Stimulated activated memory B cell treated with anti-CD40 and anti-IgM and Interleukin-4, amounts not matched to agents 10 μg/mL and 1 μg/mL and 100 μg/mL, for 72 hours (primary cell): ENCODE measurements around the gene KRCC1.
"Not testable (repeated sequence)": the region's sequence is repeated elsewhere in the genome, so short reads cannot be mapped to it uniquely, and the experiment has no call there.

ENCODE experiments used
- ATAC-seq: fragments of 150-1000 bp; cut with Tn5 transposase; 2 replicates; pipeline ENCODE4 v1.10.0; 2021
- H3K27ac Mint-ChIP-seq: one replicate; pipeline ENCODE4 v1.8.0; 2022; ENCODE audit warnings: mild to moderate bottlenecking, mixed read lengths
- H3K27me3 Mint-ChIP-seq: one replicate; pipeline ENCODE4 v1.8.0; 2022; ENCODE audit warnings: mixed read lengths
- H3K36me3 Mint-ChIP-seq: one replicate; pipeline ENCODE4 v1.8.0; 2022; ENCODE audit warnings: mixed read lengths
- H3K4me1 Mint-ChIP-seq: one replicate; pipeline ENCODE4 v1.8.0; 2022; ENCODE audit warnings: mixed read lengths
- H3K4me3 Mint-ChIP-seq: one replicate; pipeline ENCODE4 v1.8.0; 2022; ENCODE audit warnings: mild to moderate bottlenecking, moderate library complexity, mixed read lengths
- H3K9me3 Mint-ChIP-seq: one replicate; pipeline ENCODE4 v1.8.0; 2022; ENCODE audit warnings: mixed read lengths

KRCC1 gene

DNA sequence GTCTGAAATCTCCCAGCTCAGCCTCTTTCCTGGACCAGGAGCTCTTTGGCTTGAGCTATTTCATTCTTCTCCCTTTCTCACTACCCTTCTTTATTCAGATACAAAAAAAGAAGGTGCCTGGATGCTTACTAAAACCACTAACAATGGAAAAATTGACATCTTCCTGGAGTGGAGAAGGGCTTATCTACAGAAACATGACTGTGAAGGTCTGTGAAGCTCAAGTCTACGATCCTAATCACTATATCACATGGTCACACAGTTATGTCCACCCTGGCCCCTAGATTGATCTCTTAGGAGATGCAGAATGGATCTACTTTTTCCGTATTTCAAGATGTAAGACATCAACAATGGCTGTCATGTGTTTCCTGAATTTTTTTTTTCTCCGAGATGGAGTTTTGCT, 5.7 kb upstream of the KRCC1 start:
- Mint-ChIP-seq H3K27me3 (no peaks in the 10 kb centered on the region), H3K27ac (no peak overlapping the region), H3K4me3 (no peak overlapping the region), H3K9me3 (no peaks in the 10 kb centered on the region), H3K36me3 (no peaks in the 10 kb centered on the region), H3K4me1 (peaks cover 4% of the 10 kb centered on the region)
- no peak for ATAC-seq

DNA sequence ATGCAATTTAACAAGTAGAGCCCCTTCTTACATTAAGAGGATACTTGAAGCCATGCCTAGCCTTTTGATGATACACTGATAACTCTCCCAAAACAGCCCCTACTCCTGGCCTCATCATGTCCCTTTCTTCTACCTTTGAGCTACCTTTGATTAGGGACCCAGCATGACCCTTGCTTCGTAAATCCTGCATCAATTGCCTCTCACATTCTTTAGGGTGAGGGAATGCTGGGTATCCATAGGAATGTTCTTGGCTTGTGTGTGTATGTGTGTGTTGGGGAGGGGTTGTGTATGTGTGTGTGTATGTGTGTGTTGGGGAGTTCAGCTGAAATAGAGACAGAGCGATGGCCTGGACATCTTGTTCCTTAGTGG, 5.3 kb upstream of the KRCC1 start:
- H3K27ac Mint-ChIP-seq: no peak overlapping the region
- peaks cover 8% of the 10 kb centered on the region for H3K4me1 Mint-ChIP-seq
- no peaks in the 10 kb centered on the region for H3K9me3 Mint-ChIP-seq
- no peaks in the 10 kb centered on the region for H3K27me3 Mint-ChIP-seq
- ATAC-seq: no peak
- no peaks in the 10 kb centered on the region for H3K36me3 Mint-ChIP-seq
- no peak overlapping the region for H3K4me3 Mint-ChIP-seq

DNA sequence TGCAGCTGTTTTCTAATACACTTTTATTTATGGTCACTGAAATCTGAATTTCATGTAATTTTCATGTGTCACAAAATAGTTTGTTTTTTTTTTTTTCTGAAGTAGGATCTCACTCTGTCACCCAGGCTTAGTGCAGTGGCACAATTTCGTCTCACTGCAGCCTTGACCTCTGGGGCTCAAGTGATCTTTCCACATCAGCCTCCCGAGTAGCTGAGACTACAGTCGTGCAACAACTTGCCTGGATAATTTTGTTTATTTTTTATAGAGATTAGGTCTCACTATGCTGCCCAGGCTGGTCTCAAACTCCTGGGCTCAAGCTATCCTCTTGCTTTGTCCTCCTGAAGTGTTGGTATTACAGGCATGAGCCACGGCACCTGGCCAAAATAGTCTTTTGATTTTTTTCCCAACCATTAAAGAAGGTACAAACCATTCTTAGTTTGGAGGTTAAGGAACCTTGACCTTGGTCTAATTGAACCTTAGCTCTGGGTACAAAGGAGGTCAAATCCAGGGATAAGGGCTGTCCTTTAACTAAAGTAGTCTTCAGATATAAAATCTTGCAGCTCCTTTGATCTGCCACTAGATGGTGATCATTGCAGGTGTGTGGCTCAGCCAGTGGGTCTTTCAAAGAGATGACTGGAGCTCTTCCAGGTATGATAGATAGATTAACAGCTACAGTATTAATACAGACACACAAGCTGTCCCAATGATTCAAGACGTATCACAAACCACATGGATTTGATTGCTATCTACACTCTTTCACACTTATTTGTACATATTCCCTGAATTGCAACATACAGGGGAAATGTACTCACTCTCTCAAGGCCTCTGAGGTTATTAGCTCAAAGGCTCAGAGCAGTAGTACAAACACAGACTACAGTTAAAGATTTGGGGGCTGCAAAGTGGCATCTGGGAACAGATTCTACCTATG, 4.7 kb upstream of the KRCC1 start:
- no peak for ATAC-seq
- Mint-ChIP-seq H3K27ac (no peak overlapping the region), H3K9me3 (no peaks in the 10 kb centered on the region), H3K36me3 (peaks cover 2% of the 10 kb centered on the region), H3K27me3 (no peaks in the 10 kb centered on the region), H3K4me1 (peaks cover 13% of the 10 kb centered on the region), H3K4me3 (no peak overlapping the region)

DNA sequence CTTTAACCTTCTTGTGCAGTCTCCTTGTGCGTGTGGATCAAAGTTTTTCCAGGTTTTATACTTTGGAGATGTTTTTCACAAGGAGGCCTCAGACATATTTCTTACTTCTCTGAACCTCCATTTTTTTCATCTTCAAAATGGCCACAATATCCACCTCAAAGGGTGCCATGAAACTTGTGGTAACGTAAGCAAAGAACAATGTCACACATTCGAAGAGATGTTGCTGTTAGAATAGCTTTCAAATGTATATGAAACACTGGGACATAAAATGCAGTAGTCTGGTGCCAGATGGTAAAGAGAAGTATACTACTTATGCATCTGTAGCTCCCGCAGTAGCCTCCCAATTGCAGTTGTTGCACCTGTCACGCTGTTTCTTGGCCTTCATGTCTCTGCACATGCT, 2.6 kb upstream of the KRCC1 start:
- Mint-ChIP-seq H3K36me3 (peaks cover 11% of the 10 kb centered on the region), H3K9me3 (no peaks in the 10 kb centered on the region), H3K27me3 (no peaks in the 10 kb centered on the region), H3K27ac (no peak overlapping the region), H3K4me3 (no peak overlapping the region), H3K4me1 (peaks cover 33% of the 10 kb centered on the region)
- no peak for ATAC-seq

DNA sequence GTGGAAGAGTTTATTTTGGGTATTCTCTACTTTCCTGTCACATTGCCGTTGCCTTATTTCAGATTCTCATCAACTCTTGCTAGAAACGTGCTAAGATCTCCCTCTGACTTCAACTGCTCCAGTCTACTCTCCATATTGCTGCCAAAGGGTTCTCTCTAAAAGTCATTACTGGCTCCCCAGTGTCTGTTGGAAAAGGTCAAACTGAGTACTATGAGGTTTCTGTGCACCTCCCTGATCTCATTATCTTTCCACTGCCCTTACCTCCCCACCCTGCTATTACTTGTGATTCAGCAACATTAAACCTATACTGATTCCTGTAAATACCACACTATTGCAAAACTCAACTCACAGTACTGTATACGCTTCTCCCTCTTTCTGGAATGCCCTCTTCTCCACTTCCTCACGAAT, 1.9 kb upstream of the KRCC1 start:
- no peak for ATAC-seq
- Mint-ChIP-seq H3K27ac (no peak overlapping the region), H3K27me3 (no peaks in the 10 kb centered on the region), H3K4me3 (no peak overlapping the region), H3K4me1 (peaks cover 38% of the 10 kb centered on the region), H3K9me3 (no peaks in the 10 kb centered on the region), H3K36me3 (peaks cover 11% of the 10 kb centered on the region)

DNA sequence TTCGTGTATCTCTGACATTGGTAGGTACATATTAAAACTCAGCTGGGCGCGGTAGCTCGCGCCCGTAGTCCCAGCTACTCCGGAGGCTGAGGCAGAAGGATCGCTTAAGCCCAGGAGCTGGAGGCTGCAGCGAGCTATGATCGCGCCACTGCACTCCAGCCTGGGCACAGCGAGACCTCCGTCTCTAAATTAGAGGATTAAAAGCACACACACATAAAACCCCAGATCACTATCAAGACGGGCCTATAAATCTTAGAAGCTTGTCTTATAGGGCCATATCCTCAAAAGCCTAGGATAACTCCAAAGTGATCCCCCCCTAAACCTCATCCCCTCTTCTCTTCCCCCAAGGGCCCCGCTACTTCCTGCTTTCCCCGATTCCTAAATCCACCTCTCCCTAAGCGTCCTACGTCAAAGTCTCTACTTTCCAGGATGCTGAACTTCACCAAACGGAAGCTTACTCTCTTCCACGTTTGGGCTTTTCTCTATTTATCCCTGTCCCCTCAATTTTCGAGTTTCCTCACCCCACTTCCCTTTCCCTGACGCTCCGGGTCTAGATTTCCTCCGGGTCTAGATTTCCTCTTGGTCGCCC, 707 bp downstream of the KRCC1 start:
- Mint-ChIP-seq H3K27me3 (no peaks in the 10 kb centered on the region), H3K9me3 (no peaks in the 10 kb centered on the region), H3K4me1 (peaks cover 47% of the 10 kb centered on the region), H3K27ac (peak overlapping the region; percentile 96), H3K36me3 (peaks cover 18% of the 10 kb centered on the region), H3K4me3 (peak overlapping the region; percentile 96)
- ATAC-seq: no peak

DNA sequence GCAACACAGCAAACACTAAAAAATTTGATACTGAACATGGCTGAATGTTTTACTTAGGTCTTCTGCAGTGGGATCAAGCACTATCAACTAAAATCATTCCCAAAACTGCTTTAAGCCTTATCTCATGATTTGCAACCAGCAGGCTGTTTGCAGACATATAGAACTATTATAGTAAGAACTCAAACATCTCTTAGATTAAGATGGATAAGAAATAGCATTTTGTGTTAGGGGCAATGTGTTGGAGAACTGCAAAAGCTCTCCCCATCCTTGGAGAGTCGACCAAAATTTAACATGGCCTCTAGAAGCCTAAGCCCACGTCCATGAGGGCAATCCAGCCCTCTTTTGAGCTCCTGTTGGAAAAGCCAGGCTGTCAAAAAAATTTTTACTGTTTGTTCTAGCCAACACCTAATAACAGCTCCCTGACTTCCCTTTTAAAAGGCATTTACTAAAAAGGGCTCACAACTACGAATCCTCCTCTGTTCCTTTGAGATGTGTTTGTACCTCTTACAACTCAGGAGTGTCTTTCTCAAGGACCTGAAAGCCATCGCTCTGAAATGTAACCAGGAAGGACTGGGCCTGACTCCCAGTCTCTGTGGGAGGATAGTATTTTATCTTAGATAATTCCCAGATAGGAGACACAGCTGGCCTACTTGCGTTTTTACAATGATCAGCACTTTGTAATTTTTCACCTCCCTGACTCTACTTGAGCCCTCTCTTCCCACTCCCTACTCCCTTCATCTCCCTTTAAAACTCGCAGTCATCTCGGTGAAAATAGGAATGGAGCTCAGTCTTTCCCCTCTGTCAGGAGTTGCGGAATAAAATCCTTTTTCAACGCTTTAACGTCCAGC, 1.4 kb downstream of the KRCC1 start:
- Mint-ChIP-seq H3K4me1 (peaks cover 54% of the 10 kb centered on the region), H3K36me3 (peaks cover 18% of the 10 kb centered on the region), H3K9me3 (no peaks in the 10 kb centered on the region), H3K27ac (peak overlapping the region; percentile 96), H3K27me3 (no peaks in the 10 kb centered on the region), H3K4me3 (peak overlapping the region; percentile 96)
- no peak for ATAC-seq

DNA sequence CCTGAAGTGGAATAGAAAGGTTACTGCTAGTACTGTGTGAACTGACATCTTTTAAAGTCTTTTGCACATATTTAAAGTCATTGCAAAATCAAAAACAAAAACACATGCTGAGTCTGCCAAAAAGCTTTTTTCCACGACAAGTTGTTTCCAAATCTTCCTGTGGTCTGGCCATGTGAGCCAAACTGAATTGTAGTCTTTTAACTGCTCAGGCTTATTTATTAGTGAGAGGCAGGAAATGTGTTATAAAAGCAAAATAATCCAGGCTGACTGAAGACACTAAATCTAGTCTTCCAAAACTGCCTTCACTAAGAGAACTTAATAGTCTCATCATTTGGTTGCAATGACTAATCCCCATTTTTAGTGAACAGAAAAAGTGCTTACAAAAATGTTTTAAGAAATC, 2.3 kb downstream of the KRCC1 start:
- H3K4me3 Mint-ChIP-seq: peak overlapping the region; percentile 96
- H3K4me1 Mint-ChIP-seq: peaks cover 54% of the 10 kb centered on the region
- no peak for ATAC-seq
- H3K27ac Mint-ChIP-seq: peak overlapping the region; percentile 96
- peaks cover 18% of the 10 kb centered on the region for H3K36me3 Mint-ChIP-seq
- H3K9me3 Mint-ChIP-seq: no peaks in the 10 kb centered on the region
- no peaks in the 10 kb centered on the region for H3K27me3 Mint-ChIP-seq

DNA sequence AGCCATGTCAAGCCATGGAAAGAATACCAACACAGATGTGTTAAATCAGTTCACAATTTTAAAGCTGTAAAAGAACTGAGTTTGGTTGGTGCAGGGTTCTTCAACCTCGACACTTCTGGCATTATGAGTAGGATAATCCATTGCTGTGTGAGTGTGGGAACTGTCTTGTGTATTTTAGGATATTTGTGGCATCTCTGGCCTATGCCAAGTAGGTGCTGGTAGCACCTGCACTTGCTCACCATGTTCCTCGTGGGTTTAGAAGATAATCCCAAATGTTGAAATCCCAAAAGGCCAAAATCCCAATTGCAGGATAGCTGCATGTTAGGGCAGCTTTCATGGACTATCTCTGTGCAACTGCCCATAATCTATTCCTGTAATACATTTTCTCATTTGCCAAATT, 3.8 kb downstream of the KRCC1 start:
- Mint-ChIP-seq H3K27ac (no peak overlapping the region), H3K4me3 (no peak overlapping the region), H3K36me3 (peaks cover 18% of the 10 kb centered on the region)

DNA sequence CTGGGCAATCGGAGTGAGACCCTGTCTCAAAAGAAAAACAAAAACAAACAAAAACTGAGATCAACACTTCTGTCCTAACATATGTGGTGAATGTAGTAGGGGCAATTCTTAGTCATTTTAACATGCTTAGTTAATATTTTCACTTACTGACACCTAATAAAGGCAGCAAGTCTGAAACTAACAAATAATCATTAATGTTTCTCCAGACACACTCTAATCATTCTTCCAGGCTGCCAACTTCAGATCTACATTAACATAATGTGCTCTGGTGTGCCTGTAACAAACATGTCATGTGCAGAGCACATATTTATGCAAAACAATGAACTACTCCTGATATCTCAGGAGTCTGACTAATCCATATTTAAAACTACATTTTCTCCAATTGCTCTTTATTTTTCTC, 6.0 kb downstream of the KRCC1 start:
- Mint-ChIP-seq H3K36me3 (peaks cover 16% of the 10 kb centered on the region), H3K4me3 (no peak overlapping the region), H3K4me1 (peaks cover 48% of the 10 kb centered on the region), H3K27me3 (no peaks in the 10 kb centered on the region), H3K9me3 (no peaks in the 10 kb centered on the region), H3K27ac (no peak overlapping the region)
- ATAC-seq: no peak

More for the DNA sequence above, 3.8 kb downstream of the KRCC1 start:
- Mint-ChIP-seq H3K27me3 (no peaks in the 10 kb centered on the region), H3K4me1 (peaks cover 54% of the 10 kb centered on the region), H3K9me3 (no peaks in the 10 kb centered on the region)
- ATAC-seq: no peak

DNA sequence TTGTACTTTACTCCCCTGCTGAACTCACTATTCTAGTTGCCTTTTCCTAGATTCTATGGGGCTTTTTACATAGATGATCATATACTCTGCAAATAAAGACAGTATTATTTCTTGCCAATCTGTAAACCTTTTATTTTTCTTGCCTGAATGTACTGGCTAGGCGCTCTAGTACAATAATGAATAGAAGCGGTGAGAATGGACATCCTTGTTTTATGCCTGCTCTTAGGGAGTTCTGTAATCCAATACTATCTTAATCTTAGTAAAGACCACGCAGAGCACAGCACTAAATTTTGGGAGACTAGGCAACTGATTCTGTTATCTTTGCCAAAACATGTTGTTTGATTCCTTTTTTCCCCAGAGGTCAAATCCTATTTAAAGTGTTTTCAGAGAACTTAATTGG, 7.0 kb downstream of the KRCC1 start:
- peaks cover 13% of the 10 kb centered on the region for H3K36me3 Mint-ChIP-seq
- no peaks in the 10 kb centered on the region for H3K27me3 Mint-ChIP-seq
- H3K27ac Mint-ChIP-seq: no peak overlapping the region
- peaks cover 38% of the 10 kb centered on the region for H3K4me1 Mint-ChIP-seq
- H3K9me3 Mint-ChIP-seq: no peaks in the 10 kb centered on the region
- no peak overlapping the region for H3K4me3 Mint-ChIP-seq
- ATAC-seq: no peak

DNA sequence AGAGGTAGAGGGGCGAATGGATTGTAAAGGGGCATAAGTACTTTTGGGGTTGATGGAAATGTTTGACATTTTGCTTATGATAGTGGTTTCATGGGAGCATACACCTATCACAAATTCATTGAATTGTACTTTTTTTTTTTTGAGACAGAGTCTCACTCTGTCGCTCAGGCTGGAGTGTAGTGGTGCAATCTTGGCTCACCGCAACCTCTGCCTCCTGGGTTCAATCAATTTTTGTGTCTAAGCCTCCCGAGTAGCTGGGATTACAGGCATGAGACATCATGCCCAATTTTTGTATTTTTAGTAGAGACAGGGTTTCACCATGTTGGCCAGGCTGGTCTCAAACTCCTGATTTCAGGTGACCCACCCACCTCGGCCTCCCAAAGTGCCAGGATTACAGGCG, 10.0 kb downstream of the KRCC1 start:
- not testable (repeated sequence) for H3K9me3 Mint-ChIP-seq, ATAC-seq, H3K27me3 Mint-ChIP-seq, H3K4me3 Mint-ChIP-seq, H3K27ac Mint-ChIP-seq
- Mint-ChIP-seq H3K36me3 (peaks cover 20% of the 10 kb centered on the region), H3K4me1 (peaks cover 43% of the 10 kb centered on the region)

DNA sequence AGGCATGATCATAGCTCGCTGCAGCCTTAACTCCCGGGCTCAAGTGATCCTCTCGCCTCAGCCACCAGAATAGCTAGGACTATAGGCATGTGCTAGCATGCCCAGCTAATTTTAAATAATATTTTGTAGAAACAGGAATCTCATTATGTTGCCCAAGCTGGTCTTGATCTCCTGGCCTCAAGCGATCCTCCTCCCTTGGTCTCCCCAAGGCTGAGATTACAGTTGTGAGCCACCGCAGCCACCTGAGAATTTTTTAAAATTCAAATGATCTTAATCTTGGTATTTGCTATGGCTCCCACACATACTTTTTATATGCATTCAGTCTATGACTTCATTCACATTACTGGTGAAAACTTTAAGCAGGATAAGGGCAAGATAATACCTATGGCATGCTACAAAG, 13.1 kb downstream of the KRCC1 start:
- ATAC-seq: no peak
- Mint-ChIP-seq H3K27ac (no peak overlapping the region), H3K4me1 (peaks cover 49% of the 10 kb centered on the region), H3K27me3 (no peaks in the 10 kb centered on the region), H3K4me3 (no peak overlapping the region), H3K9me3 (peaks cover 8% of the 10 kb centered on the region), H3K36me3 (peaks cover 32% of the 10 kb centered on the region)

DNA sequence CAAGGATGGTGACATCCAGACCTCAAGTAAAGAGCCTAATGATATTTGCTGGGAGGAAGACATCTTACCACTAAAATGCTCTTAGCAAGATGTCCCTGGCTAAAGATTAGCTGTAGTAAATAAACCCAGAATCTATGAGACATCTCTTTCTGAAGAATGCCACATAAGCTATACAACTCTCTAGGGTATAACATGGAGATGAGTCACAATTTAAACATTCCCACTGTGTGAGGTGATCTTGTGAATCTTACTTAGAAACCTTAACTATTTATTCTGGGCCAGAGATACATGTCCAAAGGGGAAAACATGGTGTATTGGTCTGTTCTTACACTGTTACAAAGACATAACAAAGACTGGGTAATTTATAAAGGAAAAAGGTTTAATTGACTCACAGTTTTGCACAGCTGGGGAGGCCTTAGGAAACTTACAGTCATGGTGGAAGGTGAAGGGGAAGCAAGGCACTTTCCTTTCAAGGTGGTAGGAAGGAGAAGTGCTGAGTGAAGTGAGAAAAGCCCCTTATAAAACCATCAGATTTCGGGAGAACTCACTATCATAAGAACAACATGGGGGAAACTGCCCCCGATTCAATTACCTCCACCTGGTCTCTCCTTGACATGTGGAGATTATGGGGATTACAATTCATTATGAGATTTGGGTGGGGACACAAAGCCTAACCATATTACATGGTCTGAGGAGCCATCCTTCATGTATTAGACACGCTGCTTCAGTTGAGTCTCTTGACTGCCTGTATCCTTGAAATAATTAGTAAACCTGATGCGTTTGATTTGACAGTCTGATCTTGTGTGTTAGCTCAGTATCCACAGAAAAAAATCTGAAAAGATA, 17.1 kb downstream of the KRCC1 start:
- peak; percentile 61 for ATAC-seq
- H3K36me3 Mint-ChIP-seq: peaks cover 42% of the 10 kb centered on the region
- peaks cover 8% of the 10 kb centered on the region for H3K9me3 Mint-ChIP-seq
- H3K27ac Mint-ChIP-seq: peak overlapping the region; percentile 80
- H3K4me1 Mint-ChIP-seq: peaks cover 48% of the 10 kb centered on the region
- no peak overlapping the region for H3K4me3 Mint-ChIP-seq
- no peaks in the 10 kb centered on the region for H3K27me3 Mint-ChIP-seq

DNA sequence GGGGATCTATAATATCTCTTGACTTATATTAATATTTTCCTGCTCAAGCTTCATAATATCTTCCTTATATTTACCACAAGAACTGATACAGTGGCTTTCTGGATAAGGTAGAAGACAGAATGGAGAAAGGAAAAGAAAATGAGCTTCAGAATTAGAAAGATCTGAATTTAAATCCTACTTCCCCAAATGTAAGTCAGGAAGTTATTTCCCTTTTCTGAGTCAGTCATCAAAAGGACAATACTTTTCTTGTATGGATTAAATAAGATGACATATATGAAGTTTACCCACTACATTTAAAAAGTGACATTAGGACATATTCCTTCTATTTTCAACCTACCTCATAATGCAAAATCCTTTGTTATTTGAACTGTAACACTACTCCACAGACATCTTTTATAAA, 19.0 kb downstream of the KRCC1 start:
- H3K27me3 Mint-ChIP-seq: no peaks in the 10 kb centered on the region
- no peak for ATAC-seq
- H3K4me3 Mint-ChIP-seq: no peak overlapping the region
- H3K9me3 Mint-ChIP-seq: peaks cover 8% of the 10 kb centered on the region
- peaks cover 34% of the 10 kb centered on the region for H3K4me1 Mint-ChIP-seq
- H3K36me3 Mint-ChIP-seq: peaks cover 40% of the 10 kb centered on the region
- peak overlapping the region; percentile 37 for H3K27ac Mint-ChIP-seq
